ENCODE results near the gene CDR2. TPM values are rescaled to one million over a fixed set of nuclear protein-coding genes. Genes with fewer than 3 reads are reported as not detected.

The CDR2 gene
- total and polyA plus RNA-seq, 2 of the 13 experiments (the other 11 are each of a cell fraction or from before 2014, with no cell fraction given) = 59.0 to 78.9 TPM

- TF ChIP-seq GLMP (CRISPR knock-in tag; IDR thresholded peaks at IDR 0.05; ENCODE audit: borderline replicate concordance) (no peak), XRCC5 (optimal IDR thresholded peaks at IDR 0.05; ENCODE audit: low read length) (peak; percentile 98), HOXA3 (CRISPR knock-in tag; IDR thresholded peaks at IDR 0.05) (peak; percentile 55), FOXC1 (CRISPR knock-in tag; IDR thresholded peaks at IDR 0.05; ENCODE audit: borderline replicate concordance) (no peak), CBFB (CRISPR knock-in tag; IDR thresholded peaks at IDR 0.05) (0 out of 2 replicates have a peak, but pooled peaks have one; percentile 11), ZBTB38 (CRISPR knock-in tag; IDR thresholded peaks at IDR 0.05) (peak; percentile 77), PCBP2 (optimal IDR thresholded peaks at IDR 0.05; ENCODE audit: low read depth, low read length, poor library complexity, severe bottlenecking) (peak; percentile 22), ZNF207 (IDR thresholded peaks at IDR 0.05; ENCODE audit: borderline replicate concordance) (no peak), SP5 (CRISPR knock-in tag; IDR thresholded peaks at IDR 0.05; ENCODE audit: borderline replicate concordance, low read depth) (0 out of 2 replicates have a peak, but pooled peaks have one; percentile 13), NFAT5 (CRISPR knock-in tag; IDR thresholded peaks at IDR 0.05) (no peak), ATM (IDR thresholded peaks at IDR 0.05; ENCODE audit: borderline replicate concordance) (no peak), FOXM1 (CRISPR knock-in tag; IDR thresholded peaks at IDR 0.05) (no peak), TAF1 (CRISPR knock-in tag; IDR thresholded peaks at IDR 0.05) (no peak), HOXA9 (CRISPR knock-in tag; IDR thresholded peaks at IDR 0.05; ENCODE audit: borderline replicate concordance) (no peak), CERS6 (CRISPR knock-in tag; IDR thresholded peaks at IDR 0.05) (no peak), ZNF30 (CRISPR knock-in tag; IDR thresholded peaks at IDR 0.05) (no peak), HNRNPH1 (optimal IDR thresholded peaks at IDR 0.05; ENCODE audit: low read depth, low read length) (no peak), RXRB (CRISPR knock-in tag; IDR thresholded peaks at IDR 0.05; ENCODE audit: borderline replicate concordance) (no peak)
- TF ChIP-seq, protein P1, sequence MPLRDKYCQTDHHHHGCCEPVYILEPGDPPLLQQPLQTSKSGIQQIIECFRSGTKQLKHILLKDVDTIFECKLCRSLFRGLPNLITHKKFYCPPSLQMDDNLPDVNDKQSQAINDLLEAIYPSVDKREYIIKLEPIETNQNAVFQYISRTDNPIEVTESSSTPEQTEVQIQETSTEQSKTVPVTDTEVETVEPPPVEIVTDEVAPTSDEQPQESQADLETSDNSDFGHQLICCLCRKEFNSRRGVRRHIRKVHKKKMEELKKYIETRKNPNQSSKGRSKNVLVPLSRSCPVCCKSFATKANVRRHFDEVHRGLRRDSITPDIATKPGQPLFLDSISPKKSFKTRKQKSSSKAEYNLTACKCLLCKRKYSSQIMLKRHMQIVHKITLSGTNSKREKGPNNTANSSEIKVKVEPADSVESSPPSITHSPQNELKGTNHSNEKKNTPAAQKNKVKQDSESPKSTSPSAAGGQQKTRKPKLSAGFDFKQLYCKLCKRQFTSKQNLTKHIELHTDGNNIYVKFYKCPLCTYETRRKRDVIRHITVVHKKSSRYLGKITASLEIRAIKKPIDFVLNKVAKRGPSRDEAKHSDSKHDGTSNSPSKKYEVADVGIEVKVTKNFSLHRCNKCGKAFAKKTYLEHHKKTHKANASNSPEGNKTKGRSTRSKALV (CRISPR knock-in tag; IDR thresholded peaks at IDR 0.05) = no peak
- TF ChIP-seq, protein P2, sequence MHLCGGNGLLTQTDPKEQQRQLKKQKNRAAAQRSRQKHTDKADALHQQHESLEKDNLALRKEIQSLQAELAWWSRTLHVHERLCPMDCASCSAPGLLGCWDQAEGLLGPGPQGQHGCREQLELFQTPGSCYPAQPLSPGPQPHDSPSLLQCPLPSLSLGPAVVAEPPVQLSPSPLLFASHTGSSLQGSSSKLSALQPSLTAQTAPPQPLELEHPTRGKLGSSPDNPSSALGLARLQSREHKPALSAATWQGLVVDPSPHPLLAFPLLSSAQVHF (CRISPR knock-in tag; IDR thresholded peaks at IDR 0.05) = no peak
These were observed 73.9 kb downstream of the CDR2 start (continued) for GRCh38 chr16:22300427-22301071.

Data from HepG2 (cell line).